GM21447 (cell line): ENCODE results near the gene RALA.
A peak's percentile ranks its signal among the peaks of the same experiment; 100 is the strongest.

Source experiments
- ATAC-seq: cut with Tn5 transposase; IDR thresholded peaks from one replicate; pipeline ENCODE4 v1.9.1; 2021; ENCODE audit not compliant: unreplicated experiment

The RALA gene

GRCh38 chr7:39623047-39623731, at the start of gene RALA:
Gene RALA, plus strand, starts transcription at chr7:39623572. Its CDS starts 63,096 bp downstream, at chr7:39686668.
- ATAC-seq: peak; percentile 93

GRCh38 chr7:39574673-39575349, 48.6 kb upstream of the RALA start:
- no peak for ATAC-seq

GRCh38 chr7:39577229-39577874, 46.0 kb upstream of the RALA start:
- ATAC-seq: no peak

GRCh38 chr7:39580149-39580874, 43.1 kb upstream of the RALA start:
- peak; percentile 91 for ATAC-seq

- no peak for ATAC-seq
Measured at GRCh38 chr7:39582536-39582935, 40.8 kb upstream of the RALA start.

- no peak for ATAC-seq
Measured at GRCh38 chr7:39583539-39583938, 39.8 kb upstream of the RALA start.

GRCh38 chr7:39587393-39587792, 36.0 kb upstream of the RALA start:
- no peak for ATAC-seq

- ATAC-seq: no peak
Measured at GRCh38 chr7:39588416-39588815, 35.0 kb upstream of the RALA start.

GRCh38 chr7:39589323-39590111, 33.9 kb upstream of the RALA start:
- ATAC-seq: peak; percentile 90

GRCh38 chr7:39592586-39592985, 30.8 kb upstream of the RALA start:
- ATAC-seq: no peak

GRCh38 chr7:39594988-39595620, 28.3 kb upstream of the RALA start:
- no peak for ATAC-seq

GRCh38 chr7:39602351-39602750, 21.0 kb upstream of the RALA start:
- ATAC-seq: no peak

GRCh38 chr7:39603924-39604323, 19.4 kb upstream of the RALA start:
- no peak for ATAC-seq

- ATAC-seq: no peak
Measured at GRCh38 chr7:39605087-39605486, 18.3 kb upstream of the RALA start.

GRCh38 chr7:39606352-39606751, 17.0 kb upstream of the RALA start:
- no peak for ATAC-seq

GRCh38 chr7:39606941-39607340, 16.4 kb upstream of the RALA start:
- no peak for ATAC-seq

- no peak for ATAC-seq
Measured at GRCh38 chr7:39607865-39608264, 15.5 kb upstream of the RALA start.

- ATAC-seq: no peak
Measured at GRCh38 chr7:39608278-39608677, 15.1 kb upstream of the RALA start.

GRCh38 chr7:39609113-39609934, 14.0 kb upstream of the RALA start:
- no peak for ATAC-seq

- ATAC-seq: no peak
Measured at GRCh38 chr7:39609935-39610263, 13.5 kb upstream of the RALA start.
